AML-193 (cell line): ENCODE data around the gene CENPE.

Source experiments
- DNase-seq, 2 experiments: peaks; one replicate each; lab custom pipeline; 2025; lab: John Stamatoyannopoulos, UW

CENPE gene

GRCh38 chr4:103123114-103123513 is 75.0 kb downstream of the CENPE start:
- no peak for DNase-seq

- DNase-seq, result no peak
Observed at GRCh38 chr4:103118166-103118565, 80.0 kb downstream of the CENPE start.

DNA sequence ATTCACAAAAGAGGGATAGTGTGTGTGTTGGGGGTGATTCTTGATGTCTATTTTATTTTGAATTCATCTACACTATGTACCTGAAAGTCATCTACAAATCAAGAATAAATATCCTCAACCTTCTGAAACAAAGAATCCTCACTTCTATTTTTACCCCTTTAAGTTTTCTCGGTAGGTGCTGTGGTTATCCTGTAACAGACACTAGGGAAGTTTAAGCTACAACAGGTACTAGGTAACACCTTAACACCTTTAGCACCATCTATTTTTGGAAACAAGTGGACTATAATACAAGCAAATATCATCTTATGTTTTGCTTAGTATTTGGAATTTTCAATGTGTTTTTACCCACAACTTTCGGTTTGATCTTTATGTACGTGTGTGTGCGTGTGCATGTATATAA is 86.5 kb downstream of the CENPE start:
- DNase-seq, result no peak

- no peak for DNase-seq
Observed at GRCh38 chr4:103108542-103108941, 89.6 kb downstream of the CENPE start.

DNA sequence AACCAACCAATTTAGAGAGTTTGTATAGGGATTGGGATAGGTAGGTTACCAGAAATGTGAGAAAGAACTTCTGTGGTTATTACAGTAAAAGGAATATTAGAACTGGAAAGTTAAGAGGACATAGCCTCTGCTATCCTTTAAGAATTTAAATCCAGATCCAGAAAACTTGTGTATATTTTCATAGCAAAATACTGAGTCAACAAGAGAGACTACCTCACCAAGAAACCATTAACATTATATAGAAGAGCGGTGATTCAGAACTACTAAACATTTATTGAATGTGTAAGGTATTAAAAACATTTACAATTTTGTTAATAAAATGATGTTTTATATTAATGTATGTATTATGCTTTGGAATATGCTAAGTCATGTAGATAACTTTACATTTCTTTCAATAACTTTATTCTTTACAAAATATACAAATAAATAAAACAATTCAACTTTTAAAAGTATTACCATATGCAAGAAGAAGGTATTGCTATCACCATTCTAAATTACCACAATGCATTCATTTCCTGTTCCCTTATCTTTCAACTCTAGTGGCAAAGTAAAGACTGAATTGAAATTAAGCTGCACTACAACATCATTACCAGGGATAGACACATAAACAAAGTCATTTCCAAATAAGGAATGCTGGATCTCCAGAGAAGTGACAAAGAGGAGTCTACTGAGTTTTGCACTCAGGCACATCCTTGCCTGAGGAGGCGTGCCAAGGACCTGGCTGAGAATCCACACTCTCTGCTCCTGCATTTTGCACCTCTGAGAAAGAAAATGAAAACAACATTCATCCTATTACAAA is 92.4 kb downstream of the CENPE start:
- DNase-seq, result no peak

- DNase-seq, result no peak
Observed at GRCh38 chr4:103104886-103105285, 93.3 kb downstream of the CENPE start.

- DNase-seq, result no peak
Observed at GRCh38 chr4:103100691-103101090, 97.5 kb downstream of the CENPE start.

- peak; percentile 95 to 97 for DNase-seq
Observed at GRCh38 chr4:103099691-103100392, 98.3 kb downstream of the CENPE start, which contains the start of gene BDH2. TSS of gene BDH2 (minus strand) at chr4:103099834. CDS start at chr4:103096254, 3,580 bp downstream.

GRCh38 chr4:103098756-103099440 is 99.2 kb downstream of the CENPE start:
- no peak for DNase-seq

GRCh38 chr4:103098341-103098740 is 99.8 kb downstream of the CENPE start:
- DNase-seq, result no peak

DNA sequence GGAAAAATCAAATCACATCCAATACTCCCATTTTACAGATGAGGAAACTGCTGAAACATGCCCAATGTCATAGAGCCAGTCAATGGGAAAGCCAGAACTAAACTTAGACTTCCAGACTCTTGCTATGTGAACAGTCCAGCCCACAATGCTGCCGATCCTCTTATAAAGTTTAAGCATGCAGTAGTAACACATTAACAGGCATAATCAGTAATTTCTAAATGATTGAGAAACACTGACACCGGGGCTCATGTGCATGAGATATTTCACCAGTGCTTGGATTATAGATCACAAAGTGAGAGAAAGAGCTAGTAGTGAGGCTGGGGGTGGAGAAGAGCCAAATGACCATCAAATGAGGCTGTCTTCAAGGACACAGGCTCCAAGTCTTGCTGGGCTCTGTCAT is 101.0 kb downstream of the CENPE start:
- no peak for DNase-seq

DNA sequence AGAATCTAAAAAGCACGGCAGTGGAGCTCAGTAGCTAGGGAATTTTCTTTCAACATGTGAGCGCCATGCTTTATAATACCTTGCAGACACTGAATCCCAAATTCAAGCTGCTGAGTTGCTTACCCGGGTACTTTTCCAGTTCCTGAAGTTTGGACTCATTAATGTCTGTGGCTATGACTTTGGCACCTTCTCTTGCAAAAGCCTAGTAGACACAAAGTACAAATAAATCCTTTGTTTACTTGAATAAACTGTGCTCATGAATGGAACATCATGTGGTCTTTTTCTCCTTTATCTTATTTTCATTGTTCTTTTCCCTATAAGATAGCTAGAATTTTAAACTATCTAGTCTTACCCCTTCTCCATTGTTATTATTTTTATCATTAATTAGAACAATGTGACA is 103.1 kb downstream of the CENPE start:
- DNase-seq, result no peak

DNA sequence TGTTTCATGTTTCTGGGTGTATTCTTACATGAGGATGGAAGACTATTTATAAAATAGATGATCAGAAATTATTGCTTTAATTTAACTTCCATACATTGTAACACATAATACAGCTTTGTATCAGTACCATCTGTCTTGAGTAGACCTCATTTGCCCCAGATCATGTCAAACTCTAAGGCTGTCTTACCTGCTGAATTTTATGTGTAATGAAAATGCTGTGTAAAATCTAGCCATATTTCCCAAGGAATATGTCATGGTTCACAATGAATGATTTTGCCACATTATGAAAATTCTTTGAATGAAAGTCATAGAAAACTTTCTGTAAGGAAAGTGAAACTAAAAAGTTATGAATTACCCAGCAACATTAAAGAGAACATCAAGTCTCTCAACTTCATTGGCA is 105.9 kb downstream of the CENPE start:
- DNase-seq, result no peak

- DNase-seq, result peak; percentile 70
Observed at GRCh38 chr4:103091601-103092223, 106.4 kb downstream of the CENPE start.

- peak; percentile 58 to 75 for DNase-seq
Observed at GRCh38 chr4:103089481-103089880, 108.7 kb downstream of the CENPE start.

GRCh38 chr4:103086551-103086950 is 111.6 kb downstream of the CENPE start:
- DNase-seq, result no peak

- DNase-seq, result no peak
Observed at GRCh38 chr4:103085555-103086196, 112.5 kb downstream of the CENPE start.

DNA sequence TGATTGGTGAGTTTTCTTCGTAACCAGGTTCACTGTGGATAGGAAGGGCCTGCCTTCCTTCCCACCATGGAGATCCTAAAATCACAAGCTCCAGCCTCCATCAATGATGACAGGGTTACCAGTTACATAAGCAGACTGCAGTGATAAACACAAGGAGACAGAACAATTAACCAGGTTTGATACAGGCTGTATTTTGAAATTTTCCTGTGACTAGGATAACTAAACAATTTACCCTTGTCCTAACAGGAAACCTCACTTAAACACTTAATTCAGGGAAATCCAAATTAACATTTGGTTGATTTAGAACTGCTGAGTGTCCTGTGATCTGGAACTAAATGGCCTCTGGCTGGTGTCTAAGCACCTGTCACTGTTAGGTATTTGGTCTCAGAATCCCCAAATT is 118.5 kb downstream of the CENPE start:
- DNase-seq, result no peak

DNA sequence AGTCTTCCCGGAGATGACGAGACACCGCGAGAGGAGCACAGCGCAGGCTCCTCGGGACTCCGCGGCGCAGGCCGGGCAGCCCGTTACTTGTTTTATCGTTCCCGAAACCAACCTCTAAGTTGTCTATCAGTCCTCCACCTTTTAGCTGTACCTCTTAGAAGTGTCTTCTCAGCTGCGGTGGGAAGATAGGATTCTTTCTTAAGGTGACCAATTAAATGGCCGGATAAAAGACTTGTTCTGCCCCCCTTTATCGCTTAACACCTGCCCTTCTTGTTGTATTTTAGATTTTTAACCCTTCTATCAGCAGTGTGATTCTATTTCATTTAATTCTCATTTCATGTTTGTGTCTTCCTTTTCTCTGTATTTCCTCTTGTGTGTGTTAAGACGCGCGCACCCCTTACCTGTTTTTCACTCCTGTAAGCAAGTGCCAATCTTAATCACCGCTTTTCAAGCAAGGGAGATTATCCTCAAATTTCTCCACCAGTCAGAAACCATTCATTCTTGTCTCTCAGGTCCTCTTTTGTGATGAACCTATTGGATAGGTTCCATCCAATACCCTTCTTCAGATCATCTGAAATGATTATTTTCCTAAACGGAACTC is 121.3 kb downstream of the CENPE start, which contains the start of gene SLC9B2:
SLC9B2 (minus strand) TSS at position 15 of the 601 bp plus-strand sequence. CDS start 9,211 bp downstream, outside the sequence.
- DNase-seq, result peak; percentile 39 to 48

DNA sequence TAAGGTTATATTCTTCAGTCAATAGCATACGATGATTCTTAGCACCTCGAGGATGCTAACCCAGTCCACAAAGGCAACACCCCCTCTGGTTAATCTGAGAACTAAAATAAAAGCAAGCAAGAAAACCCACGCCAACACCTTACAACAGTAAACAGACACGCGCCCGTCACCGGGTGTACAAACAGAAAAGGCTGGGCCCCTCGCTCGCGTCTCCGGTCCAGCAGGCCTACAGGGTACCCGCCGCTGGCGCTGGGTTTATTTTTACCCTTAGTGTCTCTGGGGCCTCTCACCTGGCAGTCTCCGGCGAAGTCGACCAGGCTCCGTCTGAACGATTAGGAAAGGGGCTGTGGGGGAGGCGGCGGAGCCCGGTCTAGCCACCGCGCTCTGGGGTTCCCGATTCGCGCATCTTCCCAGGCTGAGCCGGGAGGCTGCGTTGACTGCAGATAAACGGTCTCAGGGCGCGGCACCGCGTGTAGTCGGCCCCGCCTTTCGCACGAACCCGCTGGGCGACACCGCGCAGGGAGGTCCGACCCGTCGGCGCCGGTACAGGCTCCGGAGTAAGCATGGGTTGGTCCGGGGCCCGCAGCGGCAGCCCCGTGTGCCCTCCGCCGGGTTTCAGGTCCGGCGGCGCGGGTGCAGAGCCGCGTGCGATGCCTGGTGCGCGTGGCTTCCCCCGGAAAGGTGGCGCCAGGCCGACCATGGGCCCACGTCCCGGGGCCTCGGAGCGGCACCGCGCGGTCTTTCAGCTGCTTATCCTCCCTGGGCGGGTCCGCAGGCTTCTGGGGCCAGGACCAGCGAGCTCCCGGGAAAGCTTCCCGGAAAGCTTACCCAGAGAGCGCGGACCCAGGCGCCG is 122.0 kb downstream of the CENPE start:
- DNase-seq, result peak in 1 of 2 experiments; percentile 48
